ENCODE measurements around the gene TOP2A.
"Not testable (repeated sequence)": the region's sequence is repeated elsewhere in the genome, so short reads cannot be mapped to it uniquely, and the experiment has no call there.

Gene TOP2A

GRCh38 chr17:40375786-40376185, 41.9 kb downstream of the TOP2A start:
- not testable (repeated sequence) for DNase-seq (ENCODE audit: low read depth)

DNA sequence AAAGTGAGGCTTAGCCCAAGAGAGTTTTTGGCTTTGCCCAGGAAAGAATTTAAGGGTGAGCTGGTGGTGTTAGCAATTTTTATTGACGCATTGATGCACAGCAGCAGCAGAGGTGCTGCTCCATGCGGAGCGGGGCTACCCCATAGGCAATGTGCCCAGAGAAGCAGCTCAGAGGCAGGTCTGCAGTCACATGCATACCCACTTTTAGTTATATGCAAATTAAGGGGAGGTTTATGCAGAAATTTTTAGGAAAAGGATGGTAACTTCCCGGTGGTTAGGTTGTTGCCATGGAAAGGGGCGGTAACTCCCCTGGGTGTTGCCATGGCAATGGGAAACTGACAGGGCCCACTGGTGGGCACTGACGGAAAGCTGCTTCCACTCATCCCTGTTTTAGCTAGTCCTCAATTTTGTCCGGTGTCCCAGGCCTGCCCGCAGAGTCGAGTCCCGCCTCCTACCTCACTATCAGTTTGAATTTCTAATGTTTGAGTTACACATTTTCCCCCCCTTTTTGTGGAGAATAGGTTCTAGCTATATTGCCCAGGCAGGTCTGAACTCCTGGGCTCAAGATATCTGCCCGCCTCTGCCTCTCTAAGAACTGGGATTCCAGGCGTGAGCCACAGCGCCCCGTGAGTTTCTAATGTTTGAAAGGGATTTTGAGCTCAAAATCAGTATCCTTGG, 42.7 kb downstream of the TOP2A start:
- no peak for DNase-seq (ENCODE audit: low read depth)

DNA sequence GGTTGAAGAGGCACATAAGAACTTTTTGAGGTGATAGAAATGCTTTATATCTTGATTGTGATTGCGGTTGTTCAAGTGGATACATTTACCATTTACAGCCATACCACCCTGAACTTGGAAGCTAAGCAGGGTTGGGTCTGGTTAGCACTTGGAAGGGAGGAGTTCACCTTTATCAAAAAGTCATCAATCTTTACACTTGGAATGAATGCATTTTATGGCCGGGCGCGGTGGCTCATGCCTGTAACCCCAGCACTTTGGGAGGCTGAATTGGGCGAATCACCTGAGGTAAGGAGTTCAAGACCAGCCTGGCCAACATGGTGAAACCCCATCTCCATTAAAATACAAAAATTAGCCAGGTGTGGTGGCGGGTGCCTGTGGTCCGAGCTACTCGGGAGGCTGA, 43.7 kb downstream of the TOP2A start:
- no peak for DNase-seq (ENCODE audit: low read depth)

DNA sequence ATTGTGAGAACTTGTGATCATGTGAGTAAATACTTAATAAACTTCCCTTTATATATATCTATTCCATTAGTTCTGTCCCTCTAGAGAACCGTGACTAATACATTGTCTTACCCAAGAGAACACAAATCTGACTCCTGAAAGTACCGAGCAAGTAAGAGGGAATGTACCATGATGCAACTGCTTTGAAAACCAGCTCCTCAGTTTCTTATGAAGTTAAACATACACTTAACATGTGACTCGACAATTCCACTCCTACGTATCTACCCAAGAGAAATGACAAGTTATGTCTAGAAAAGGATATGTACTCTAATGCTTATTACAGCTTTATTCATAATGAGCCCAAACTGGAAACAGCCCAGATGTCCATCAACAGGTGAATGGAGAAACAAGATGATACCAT, 44.4 kb downstream of the TOP2A start:
- DNase-seq (ENCODE audit: low read depth) = no peak

- not testable (repeated sequence) for DNase-seq (ENCODE audit: low read depth)
Measured at GRCh38 chr17:40372644-40373043, 45.1 kb downstream of the TOP2A start.

DNA sequence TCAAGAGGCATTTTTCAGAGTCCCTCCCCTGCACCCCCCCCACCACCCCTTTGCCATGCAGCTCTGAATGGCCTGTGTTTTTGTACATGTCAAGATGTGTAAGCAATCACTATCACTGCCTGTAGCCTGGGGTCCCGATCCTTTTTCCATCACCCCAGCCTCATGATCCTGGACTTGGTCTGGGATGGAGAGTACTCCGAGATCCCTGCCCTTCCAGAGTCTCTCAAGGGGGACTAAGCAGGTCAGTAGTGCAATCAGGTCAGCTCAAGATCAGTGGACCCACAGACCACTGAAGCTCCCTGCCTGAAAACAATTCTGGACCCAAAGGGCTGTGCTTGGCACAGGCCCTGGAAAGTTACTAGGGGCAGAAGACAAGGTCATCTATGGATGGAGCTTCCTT, 45.7 kb downstream of the TOP2A start:
- no peak for DNase-seq (ENCODE audit: low read depth)

DNA sequence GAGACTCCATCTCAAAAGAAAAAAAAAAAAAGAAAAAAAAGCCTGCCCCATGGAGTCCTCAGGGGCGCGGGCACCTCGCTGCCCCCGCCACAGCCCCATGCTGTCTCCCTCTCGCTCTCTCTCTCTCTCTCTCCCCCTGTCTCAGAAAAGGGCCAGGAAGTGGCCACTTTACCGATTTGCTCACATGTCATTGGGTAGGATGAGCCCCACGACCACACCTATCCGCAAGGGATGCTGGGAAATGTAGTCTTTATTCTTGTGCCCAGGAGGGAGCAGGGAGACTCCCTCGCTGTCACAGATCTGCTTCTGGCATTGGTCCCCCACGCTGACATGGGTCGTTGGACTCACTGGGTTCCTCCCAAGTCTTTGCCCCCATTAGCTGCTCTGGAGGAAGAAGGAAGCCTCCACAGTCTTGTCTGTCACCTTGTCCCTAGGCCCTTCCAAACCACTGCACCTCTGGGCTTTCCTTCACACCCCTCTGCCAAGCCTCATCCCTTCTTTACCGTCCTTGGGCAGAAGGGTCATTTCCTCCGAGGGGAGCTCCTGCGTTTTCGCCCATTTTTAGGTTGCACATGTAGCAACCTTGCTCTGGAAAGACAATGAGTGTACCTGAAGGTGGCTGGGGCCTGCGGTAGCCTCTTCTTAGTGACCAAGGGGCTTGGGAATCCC, 46.3 kb downstream of the TOP2A start:
- no peak for DNase-seq (ENCODE audit: low read depth)

DNA sequence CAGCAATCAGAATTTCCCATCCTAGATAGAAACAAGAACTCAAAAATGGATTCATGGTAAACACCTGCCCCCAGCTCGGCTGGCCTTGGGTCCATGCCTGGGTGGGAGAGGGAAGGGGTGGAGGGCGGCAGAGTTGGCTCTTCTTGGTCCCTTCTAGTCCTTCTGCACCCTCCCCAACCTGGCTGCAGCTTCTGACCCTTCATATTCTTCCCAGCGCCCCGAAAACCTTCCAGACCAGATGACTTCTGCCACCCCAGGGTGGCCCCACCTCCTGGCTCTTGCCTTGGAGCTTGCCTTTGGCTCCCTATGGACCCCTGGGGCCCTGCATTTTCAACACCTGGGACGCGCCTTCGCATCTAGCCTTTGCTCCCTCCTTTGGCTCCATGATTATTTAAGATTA, 47.8 kb downstream of the TOP2A start:
- DNase-seq (ENCODE audit: low read depth) = no peak

GRCh38 chr17:40367728-40368127, 50.0 kb downstream of the TOP2A start:
- not testable (repeated sequence) for DNase-seq (ENCODE audit: low read depth)

- DNase-seq (ENCODE audit: low read depth) = no peak
Measured at GRCh38 chr17:40366861-40367518, 50.7 kb downstream of the TOP2A start.

GRCh38 chr17:40366076-40366860, 51.4 kb downstream of the TOP2A start:
- DNase-seq (ENCODE audit: low read depth) = no peak

- DNase-seq (ENCODE audit: low read depth) = no peak
Measured at GRCh38 chr17:40364906-40365305, 52.8 kb downstream of the TOP2A start.

- no peak for DNase-seq (ENCODE audit: low read depth)
Measured at GRCh38 chr17:40364121-40364861, 53.4 kb downstream of the TOP2A start, which contains the start of gene GJD3. Gene GJD3, minus strand, starts transcription at chr17:40364737. Its CDS starts 922 bp downstream, at chr17:40363815.

DNA sequence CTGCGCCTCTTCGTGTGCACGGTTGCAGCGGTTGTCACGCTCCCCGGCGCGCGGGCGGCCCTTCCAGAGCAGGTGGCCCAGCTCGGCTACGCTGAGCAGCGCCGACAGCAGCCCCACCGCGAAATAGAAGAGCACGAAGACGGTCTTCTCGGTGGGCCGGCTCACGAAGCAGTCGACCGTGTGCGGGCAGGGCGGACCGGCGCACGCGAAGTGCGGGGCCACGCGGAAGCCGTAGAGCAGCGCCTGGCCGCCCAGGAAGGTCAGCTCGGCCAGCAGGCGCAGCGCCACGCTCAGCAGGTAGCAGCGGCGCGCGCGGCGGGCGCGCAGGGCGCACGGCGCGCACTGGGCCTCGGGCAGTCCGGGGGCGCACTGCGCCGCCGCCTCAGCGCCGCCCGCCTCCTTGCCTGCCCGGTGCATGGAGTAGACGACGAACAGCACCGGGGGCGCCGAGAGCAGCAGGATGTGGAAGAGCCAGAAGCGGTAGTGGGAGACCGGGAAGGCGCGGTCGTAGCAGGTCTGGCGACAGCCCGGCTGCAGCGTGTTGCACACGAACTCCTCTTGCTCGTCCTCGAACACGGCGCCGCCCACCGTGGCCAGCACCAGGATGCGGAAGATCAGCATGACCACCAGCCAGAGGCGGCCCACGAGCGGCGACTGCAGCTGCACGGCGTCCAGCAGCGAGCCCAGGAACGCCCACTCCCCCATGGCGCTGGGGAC, 54.4 kb downstream of the TOP2A start:
- no peak for DNase-seq (ENCODE audit: low read depth)

- DNase-seq (ENCODE audit: low read depth) = peak; percentile 74
Measured at GRCh38 chr17:40362696-40363110, 55.0 kb downstream of the TOP2A start.

DNA sequence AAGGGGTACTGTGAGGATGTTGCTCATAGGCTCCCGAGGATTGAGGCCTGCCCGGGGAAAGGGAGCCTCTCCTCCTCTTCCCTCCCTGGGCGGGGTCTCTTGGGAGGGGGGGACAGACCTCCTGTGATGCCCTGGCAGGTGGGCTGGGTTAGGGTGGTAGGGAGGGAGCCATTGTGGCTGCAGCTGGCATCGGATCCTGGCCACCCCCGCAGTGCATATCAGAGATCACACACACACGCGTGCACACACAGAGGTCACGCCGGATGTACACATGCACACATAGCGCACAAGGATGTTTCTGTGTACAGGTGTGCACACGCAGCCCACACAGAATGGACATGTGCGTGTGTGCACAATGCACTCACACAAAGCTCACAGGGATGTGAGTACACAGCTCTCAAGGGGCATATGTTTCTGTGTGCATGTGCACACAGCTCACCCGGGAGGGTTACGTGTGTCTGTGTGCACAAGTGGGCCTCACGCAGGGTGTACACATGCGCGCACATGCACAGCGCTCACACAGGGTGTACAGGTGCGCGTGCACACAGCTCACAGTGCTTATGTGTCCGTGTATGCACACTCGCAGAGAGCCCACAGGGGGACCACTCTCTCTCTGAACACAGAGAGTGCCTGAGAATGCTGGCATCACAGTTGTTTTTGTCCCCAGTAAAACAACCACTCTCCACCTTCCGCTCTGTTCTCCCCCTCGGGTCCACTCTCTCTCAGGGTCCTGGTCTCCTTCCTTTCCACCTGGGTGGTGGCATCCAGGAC, 55.6 kb downstream of the TOP2A start:
- DNase-seq (ENCODE audit: low read depth) = no peak

DNA sequence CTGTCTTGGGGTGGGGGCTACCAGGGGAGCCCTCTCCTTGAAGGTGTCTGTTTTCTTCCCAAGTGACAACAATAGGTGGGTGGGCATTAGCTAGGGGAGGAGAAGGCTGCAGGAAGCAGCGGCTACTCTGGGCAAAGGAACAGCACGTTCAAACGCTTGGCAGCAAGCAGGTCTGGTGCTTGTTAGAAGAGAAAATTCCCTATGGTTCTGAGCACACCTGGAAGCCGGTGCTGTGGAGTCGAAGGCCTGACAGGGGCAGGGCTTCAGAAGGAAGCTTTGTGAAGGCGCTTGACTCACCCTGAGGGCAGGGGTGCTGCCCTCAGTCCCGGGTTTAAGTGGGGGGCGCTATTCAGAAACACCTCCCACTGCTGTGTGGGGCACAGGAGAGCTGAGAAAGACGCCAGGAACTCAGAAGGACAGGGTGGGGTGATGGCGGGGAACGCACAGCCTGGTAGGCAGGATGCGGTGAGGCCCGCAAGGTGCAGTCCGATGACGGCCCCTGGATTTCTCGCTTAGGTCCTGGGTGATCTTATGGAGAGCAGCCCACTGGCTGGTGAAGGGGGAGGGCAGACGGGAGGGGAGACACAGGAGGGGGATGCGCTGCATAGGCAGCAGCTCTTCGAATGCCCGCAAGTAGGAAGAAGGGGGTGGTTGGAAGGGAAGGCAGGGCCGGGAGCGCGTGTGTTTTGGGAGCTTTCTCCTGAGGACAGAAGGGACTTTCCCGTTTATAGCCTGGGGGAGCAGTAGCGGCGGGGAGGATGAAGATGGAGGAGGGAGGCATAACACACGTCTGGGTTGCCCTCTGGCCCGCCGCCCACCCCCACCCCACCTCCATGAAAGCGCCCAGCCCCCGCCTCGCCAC, 56.4 kb downstream of the TOP2A start:
- no peak for DNase-seq (ENCODE audit: low read depth)

GRCh38 chr17:40360091-40360490, 57.6 kb downstream of the TOP2A start:
- DNase-seq (ENCODE audit: low read depth) = no peak

- DNase-seq (ENCODE audit: low read depth) = peak; percentile 82
Measured at GRCh38 chr17:40358323-40359038, 59.2 kb downstream of the TOP2A start.
